Hepatocyte (in vitro differentiated cells): ENCODE data around the gene NDUFB7. TPM values are rescaled to one million over a fixed set of nuclear protein-coding genes. Genes with fewer than 3 reads are reported as not detected.
A peak's percentile ranks its signal among the peaks of the same experiment; 100 is the strongest.

ENCODE experiments used
- DNase-seq: peaks from one replicate; pipeline ENCODE4 v3.0.0-alpha.2; 2016; ENCODE audit warnings: low spot score
- H2AFZ ChIP-seq: fragments of 200-600 bp; sonication (generic); 2 replicates; pipeline ENCODE4 v1.6.0; 2016; ENCODE audit warnings: antibody characterized with exemption, mild to moderate bottlenecking
- H3K27ac ChIP-seq: fragments of 200-600 bp; sonication (generic); 2 replicates; pipeline ENCODE4 v1.5.1; 2016; ENCODE audit warnings: mild to moderate bottlenecking
- H3K27me3 ChIP-seq: fragments of 200-600 bp; sonication (generic); 2 replicates; pipeline ENCODE4 v1.6.1; 2016
- H3K36me3 ChIP-seq: fragments of 200-600 bp; sonication (generic); replicated peaks from 2 replicates; pipeline ENCODE4 v1.5.1; 2016; ENCODE audit warnings: low read depth; ENCODE audit not compliant: insufficient read depth
- H3K4me1 ChIP-seq: fragments of 200-600 bp; sonication (generic); 2 replicates; pipeline ENCODE4 v1.5.1; 2016; ENCODE audit warnings: mild to moderate bottlenecking, moderate library complexity; ENCODE audit not compliant: insufficient read depth
- H3K4me2 ChIP-seq: fragments of 200-600 bp; sonication (generic); 2 replicates; pipeline ENCODE4 v1.6.0; 2016
- H3K4me3 ChIP-seq: fragments of 200-600 bp; sonication (generic); 2 replicates; pipeline ENCODE4 v1.5.1; 2016; ENCODE audit warnings: mild to moderate bottlenecking
- H3K79me2 ChIP-seq: fragments of 200-600 bp; sonication (generic); 2 replicates; pipeline ENCODE4 v1.6.0; 2017; ENCODE audit warnings: mild to moderate bottlenecking
- H3K9me2 ChIP-seq: fragments of 200-600 bp; sonication (generic); replicated peaks from 2 replicates; pipeline ENCODE4 v1.6.0; 2017; ENCODE audit warnings: mild to moderate bottlenecking; ENCODE audit not compliant: insufficient read depth
- H3K9me3 ChIP-seq: fragments of 200-600 bp; sonication (generic); 2 replicates; pipeline ENCODE4 v1.5.1; 2016; ENCODE audit warnings: low read depth, mild to moderate bottlenecking
- H4K20me1 ChIP-seq: fragments of 200-600 bp; sonication (generic); 2 replicates; pipeline ENCODE4 v1.6.0; 2016; ENCODE audit warnings: mild to moderate bottlenecking; ENCODE audit not compliant: insufficient read depth, poor library complexity, severe bottlenecking
- EZH2 ChIP-seq: fragments of 200-600 bp; sonication (generic); IDR thresholded peaks from 2 replicates; pipeline ENCODE4 v1.6.1; 2016; ENCODE audit warnings: antibody characterized with exemption, mild to moderate bottlenecking, borderline replicate concordance
- EZH2phosphoT487 ChIP-seq: fragments of 200-600 bp; sonication (generic); IDR thresholded peaks from one replicate; pipeline ENCODE4 v1.6.1; 2018; ENCODE audit warnings: antibody characterized with exemption, mild to moderate bottlenecking, low read depth, moderate library complexity; ENCODE audit not compliant: unreplicated experiment, severe bottlenecking
- WGBS: methylation state at CpG from one replicate; pipeline ENCODE4 v1.1.6; 2016; ENCODE audit warnings: low lambda C conversion rate; ENCODE audit errors: missing lambda C conversion rate; 5-methylcytosine and 5-hydroxymethylcytosine counted together
- polyA plus RNA-seq: library from polyadenylated mRNA; unstranded; fragments of >200 nt; fragmentation: Nextera tagmentation; extraction: Ambion mirVana; gene quantifications from 2 replicates; pipeline ENCODE4 v1.2.1, GENCODE V29; 2016
- total RNA-seq: library from RNA; depleted of rRNA; stranded (reverse); fragments of >200 nt; gene quantifications from 2 replicates; pipeline ENCODE4 v1.2.3, GENCODE V29; 2014
- TF ChIP-seq, protein P1 (sequence below): fragments of 200-600 bp; sonication (generic); IDR thresholded peaks from 2 replicates; pipeline ENCODE4 v1.5.1; 2016; ENCODE audit warnings: antibody characterized with exemption, mild to moderate bottlenecking; ENCODE audit not compliant: poor library complexity

Gene NDUFB7
- total and polyA plus RNA-seq, 2 experiments from 2014 or later: 201 to 354 TPM

DNA sequence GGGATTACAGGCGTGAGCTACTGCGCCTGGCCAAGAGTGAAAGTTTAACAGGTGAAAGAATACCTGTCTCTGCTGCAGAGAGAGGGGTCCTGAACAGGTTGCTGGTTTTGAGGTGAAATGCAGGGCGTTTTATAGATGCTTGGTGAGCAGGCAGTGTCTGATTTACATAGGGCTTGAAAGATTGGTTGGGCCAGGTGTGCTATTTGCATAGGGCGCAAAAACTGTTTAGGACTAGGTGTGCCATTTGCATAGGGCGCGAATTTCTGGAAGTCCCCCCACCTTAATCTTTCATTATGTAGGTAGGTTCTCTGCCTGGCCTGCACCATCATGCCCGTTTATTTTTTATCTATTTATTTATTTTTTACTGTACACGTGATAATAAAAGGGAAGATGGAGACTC is 4.5 kb upstream of the NDUFB7 start:
- H3K4me3 ChIP-seq: no peak overlapping the region
- no peaks in the 10 kb centered on the region for H4K20me1 ChIP-seq
- H3K9me3 ChIP-seq: no peaks in the 10 kb centered on the region
- H3K36me3 ChIP-seq: no peaks in the 10 kb centered on the region
- no peak overlapping the region for H3K27ac ChIP-seq
- TF ChIP-seq EZH2phosphoT487 (no peak), EZH2 (no peak)
- TF ChIP-seq, protein P1, sequence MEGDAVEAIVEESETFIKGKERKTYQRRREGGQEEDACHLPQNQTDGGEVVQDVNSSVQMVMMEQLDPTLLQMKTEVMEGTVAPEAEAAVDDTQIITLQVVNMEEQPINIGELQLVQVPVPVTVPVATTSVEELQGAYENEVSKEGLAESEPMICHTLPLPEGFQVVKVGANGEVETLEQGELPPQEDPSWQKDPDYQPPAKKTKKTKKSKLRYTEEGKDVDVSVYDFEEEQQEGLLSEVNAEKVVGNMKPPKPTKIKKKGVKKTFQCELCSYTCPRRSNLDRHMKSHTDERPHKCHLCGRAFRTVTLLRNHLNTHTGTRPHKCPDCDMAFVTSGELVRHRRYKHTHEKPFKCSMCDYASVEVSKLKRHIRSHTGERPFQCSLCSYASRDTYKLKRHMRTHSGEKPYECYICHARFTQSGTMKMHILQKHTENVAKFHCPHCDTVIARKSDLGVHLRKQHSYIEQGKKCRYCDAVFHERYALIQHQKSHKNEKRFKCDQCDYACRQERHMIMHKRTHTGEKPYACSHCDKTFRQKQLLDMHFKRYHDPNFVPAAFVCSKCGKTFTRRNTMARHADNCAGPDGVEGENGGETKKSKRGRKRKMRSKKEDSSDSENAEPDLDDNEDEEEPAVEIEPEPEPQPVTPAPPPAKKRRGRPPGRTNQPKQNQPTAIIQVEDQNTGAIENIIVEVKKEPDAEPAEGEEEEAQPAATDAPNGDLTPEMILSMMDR: no peak
- H3K4me1 ChIP-seq: no peaks in the 10 kb centered on the region
- H3K4me2 ChIP-seq: no peak overlapping the region
- H3K27me3 ChIP-seq: no peaks in the 10 kb centered on the region
- WGBS: 80% methylated on average over 8 of the region's 8 CpGs
- H3K9me2 ChIP-seq: no peaks in the 10 kb centered on the region
- no peak for DNase-seq
- no peak overlapping the region for H2AFZ ChIP-seq
- H3K79me2 ChIP-seq: peaks cover 5% of the 10 kb centered on the region

DNA sequence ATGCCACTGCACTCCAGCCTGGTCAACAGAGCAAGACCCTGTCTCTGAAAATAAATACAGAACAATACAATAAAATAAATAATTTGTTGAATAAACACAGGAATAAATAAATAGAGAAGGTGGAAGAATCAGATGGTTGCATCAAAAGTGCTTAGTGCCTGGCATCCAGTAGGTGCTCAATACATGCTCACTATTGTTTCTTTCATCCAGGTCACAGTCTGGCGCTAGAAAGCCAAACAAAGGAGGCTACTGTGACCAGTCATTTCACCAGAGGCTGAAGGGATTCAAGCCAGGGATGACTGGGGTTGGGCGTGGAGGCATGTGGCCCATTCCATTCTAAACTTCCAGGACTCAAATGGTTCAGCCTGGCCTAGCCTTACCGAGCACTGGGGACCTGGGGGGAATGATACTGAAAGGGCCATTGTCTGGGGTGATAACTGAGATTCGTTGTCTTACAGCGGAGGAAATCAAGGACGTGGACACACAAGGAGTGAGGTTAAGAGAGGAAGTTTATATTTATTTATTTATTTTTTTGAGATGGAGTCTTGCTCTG is 3.6 kb upstream of the NDUFB7 start:
- no peak for TF ChIP-seq EZH2phosphoT487
- TF ChIP-seq EZH2: no peak
- TF ChIP-seq, protein P1: no peak
- no peaks in the 10 kb centered on the region for H4K20me1 ChIP-seq
- H3K27me3 ChIP-seq: no peaks in the 10 kb centered on the region
- no peak overlapping the region for H3K27ac ChIP-seq
- no peaks in the 10 kb centered on the region for H3K9me2 ChIP-seq
- no peaks in the 10 kb centered on the region for H3K9me3 ChIP-seq
- 87% methylated on average over 6 of the region's 6 CpGs for WGBS
- DNase-seq: no peak
- H3K4me3 ChIP-seq: no peak overlapping the region
- H3K4me1 ChIP-seq: peaks cover 6% of the 10 kb centered on the region
- H3K4me2 ChIP-seq: no peak overlapping the region
- no peak overlapping the region for H2AFZ ChIP-seq
- peaks cover 13% of the 10 kb centered on the region for H3K79me2 ChIP-seq
- no peaks in the 10 kb centered on the region for H3K36me3 ChIP-seq

DNA sequence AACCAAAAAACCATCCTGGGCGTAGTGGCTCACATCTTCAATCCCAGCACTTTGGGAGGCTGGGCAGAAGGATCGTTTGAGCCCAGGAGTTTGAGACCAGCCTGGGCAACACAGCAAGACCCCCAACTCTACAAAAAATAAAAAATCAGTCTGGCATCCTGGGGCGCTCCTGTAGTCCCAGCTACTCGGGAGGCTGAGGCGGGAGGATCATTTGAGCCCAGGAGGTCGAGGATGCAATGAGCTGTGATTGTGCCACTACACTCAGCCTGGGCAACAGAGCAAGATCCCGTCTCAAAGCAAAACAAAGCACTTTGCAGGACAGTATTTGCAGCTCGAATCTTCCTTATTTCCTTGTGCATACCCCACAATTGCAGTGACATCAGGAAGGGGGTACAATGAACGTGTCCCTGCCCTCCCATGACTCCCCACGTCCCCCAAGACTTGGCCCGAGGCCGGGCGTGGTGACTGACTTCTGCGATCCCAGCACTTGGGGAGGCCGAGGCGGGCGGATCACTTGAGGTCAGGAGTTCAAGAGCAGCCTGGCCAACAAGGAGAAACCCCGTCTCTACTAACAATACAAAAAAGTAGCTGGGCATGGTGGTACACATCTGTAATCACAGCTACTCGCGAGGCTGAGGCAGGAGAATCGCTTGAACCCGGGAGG is 870 bp downstream of the NDUFB7 start:
- TF ChIP-seq, protein P1: no peak
- no peak for TF ChIP-seq EZH2
- Histone ChIP-seq H3K4me1 (peaks cover 6% of the 10 kb centered on the region), H3K4me3 (peak overlapping the region; percentile 97), H4K20me1 (peaks cover 3% of the 10 kb centered on the region), H3K27me3 (no peaks in the 10 kb centered on the region), H3K9me2 (no peaks in the 10 kb centered on the region), H3K36me3 (no peaks in the 10 kb centered on the region), H3K9me3 (no peaks in the 10 kb centered on the region), H3K79me2 (peaks cover 32% of the 10 kb centered on the region), H3K4me2 (peak overlapping the region; percentile 95), H2AFZ (peak overlapping the region; percentile 95), H3K27ac (no peak overlapping the region)
- 60% methylated on average over 22 of the region's 22 CpGs for WGBS
- DNase-seq: no peak
